HG03108 (cell line): Measurements from ENCODE around the gene TMEM163.

ENCODE experiments used
- ATAC-seq: cut with Tn5 transposase; IDR thresholded peaks from one replicate; pipeline ENCODE4 v1.9.1; 2021; ENCODE audit warnings: moderate library complexity; ENCODE audit not compliant: unreplicated experiment

The TMEM163 gene

GRCh38 chr2:134693359-134694330 lies 25.2 kb downstream of the TMEM163 start:
- no peak for ATAC-seq

GRCh38 chr2:134692499-134692898 lies 26.3 kb downstream of the TMEM163 start:
- ATAC-seq: no peak

- no peak for ATAC-seq
Observed at GRCh38 chr2:134690629-134691215, 28.1 kb downstream of the TMEM163 start.

GRCh38 chr2:134689315-134689714 lies 29.5 kb downstream of the TMEM163 start:
- no peak for ATAC-seq

GRCh38 chr2:134685967-134686366 lies 32.8 kb downstream of the TMEM163 start:
- ATAC-seq: no peak

GRCh38 chr2:134683561-134684112 lies 35.2 kb downstream of the TMEM163 start:
- peak; percentile 77 for ATAC-seq

GRCh38 chr2:134682726-134683125 lies 36.1 kb downstream of the TMEM163 start:
- ATAC-seq: no peak

- ATAC-seq: no peak
Observed at GRCh38 chr2:134681201-134681600, 37.6 kb downstream of the TMEM163 start.

- no peak for ATAC-seq
Observed at GRCh38 chr2:134679745-134680144, 39.1 kb downstream of the TMEM163 start.

GRCh38 chr2:134679294-134679693 lies 39.5 kb downstream of the TMEM163 start:
- ATAC-seq: no peak

- ATAC-seq: no peak
Observed at GRCh38 chr2:134677856-134678756, 40.7 kb downstream of the TMEM163 start.

- no peak for ATAC-seq
Observed at GRCh38 chr2:134676960-134677359, 41.8 kb downstream of the TMEM163 start.

GRCh38 chr2:134675314-134675713 lies 43.5 kb downstream of the TMEM163 start:
- no peak for ATAC-seq

GRCh38 chr2:134674687-134675086 lies 44.1 kb downstream of the TMEM163 start:
- no peak for ATAC-seq

- ATAC-seq: no peak
Observed at GRCh38 chr2:134671513-134671912, 47.3 kb downstream of the TMEM163 start.

- ATAC-seq: no peak
Observed at GRCh38 chr2:134670955-134671354, 47.8 kb downstream of the TMEM163 start.

GRCh38 chr2:134669731-134670669 lies 48.8 kb downstream of the TMEM163 start:
- peak; percentile 39 for ATAC-seq

GRCh38 chr2:134668821-134669220 lies 50.0 kb downstream of the TMEM163 start:
- ATAC-seq: peak; percentile 74

- no peak for ATAC-seq
Observed at GRCh38 chr2:134667541-134667940, 51.3 kb downstream of the TMEM163 start.

GRCh38 chr2:134667081-134667480 lies 51.7 kb downstream of the TMEM163 start:
- no peak for ATAC-seq
